B cell (primary cell): Measurements from ENCODE around the gene CDC37. TPM values are rescaled to one million over a fixed set of nuclear protein-coding genes. Genes with fewer than 3 reads are reported as not detected.

Experiments used
- ATAC-seq: fragments of 200-7000 bp; cut with Tn5 transposase; one replicate; pipeline ENCODE4 v1.10.0; 2021; ENCODE audit warnings: low read depth, mild to moderate bottlenecking, moderate number of reproducible peaks, moderate library complexity
- CTCF ChIA-PET: fragments of 350-600 bp; sonication (Branson Sonifier 250); formaldehyde crosslinking; loops from one replicate; lab custom pipeline; 2021; ENCODE audit warnings: antibody characterized with exemption, inconsistent platforms; lab: Charles Lee
- POLR2A ChIA-PET: fragments of 350-600 bp; sonication (Branson Sonifier 250); formaldehyde crosslinking; loops from one replicate; lab custom pipeline; 2021; ENCODE audit warnings: antibody characterized with exemption; lab: Charles Lee
- DNase-seq: peaks from one replicate; pipeline ENCODE4 v3.0.0; 2013
- H2AFZ ChIP-seq: 2 replicates; pipeline ENCODE4 v1.6.1; 2012; ENCODE audit warnings: mild to moderate bottlenecking, low read depth, low read length; ENCODE audit not compliant: insufficient read depth, poor library complexity, severe bottlenecking
- H3K27ac ChIP-seq, 2 donors: 1 replicate in 1 of 2; 2 replicates in 1 of 2; pipeline ENCODE4 v1.5.1; 2012 to 2013; ENCODE audit warnings: low read length in 2 of 2, mild to moderate bottlenecking in 2 of 2, moderate library complexity in 1 of 2
- H3K27me3 ChIP-seq, 4 experiments: fragments of 200-600 bp in 1 of 4; sonication (generic) in 1 of 4; replicated peaks in 1 of 4; 1 replicate in 2 of 4; 2 replicates in 2 of 4; pipeline versions ENCODE4 v1.6.1 to v1.7.0; 2013 to 2016; ENCODE audit warnings: low read length in 3 of 4, mild to moderate bottlenecking in 2 of 4, mixed read lengths in 1 of 4, moderate library complexity in 1 of 4; ENCODE audit not compliant: insufficient read depth in 4 of 4, control insufficient read depth in 3 of 4; ENCODE audit errors: control extremely low read depth in 1 of 4
- H3K36me3 ChIP-seq, 2 experiments: replicated peaks in 1 of 2; 1 replicate in 1 of 2; 2 replicates in 1 of 2; pipeline versions ENCODE4 v1.6.1 to v1.7.1; 2013; ENCODE audit warnings: low read length in 1 of 2; ENCODE audit not compliant: insufficient read depth in 2 of 2, control insufficient read depth in 1 of 2; ENCODE audit errors: control extremely low read depth in 1 of 2, extremely low read depth in 1 of 2
- H3K4me1 ChIP-seq, 2 donors: fragments of 200-600 bp in 1 of 2; sonication (generic) in 1 of 2; 1 replicate in 1 of 2; 2 replicates in 1 of 2; pipeline versions ENCODE4 v1.5.1 to v1.6.1; 2013 to 2017; ENCODE audit warnings: low read length in 2 of 2; ENCODE audit not compliant: control insufficient read depth in 2 of 2, insufficient read depth in 2 of 2
- H3K4me2 ChIP-seq: replicated peaks from 2 replicates; pipeline ENCODE3; 2012; ENCODE audit warnings: mild to moderate bottlenecking, low read depth, low read length; ENCODE audit not compliant: poor library complexity, severe bottlenecking
- H3K4me3 ChIP-seq, 5 experiments: fragments of 200-600 bp in 1 of 5; sonication (generic) in 1 of 5; 1 replicate in 3 of 5; 2 replicates in 2 of 5; pipeline versions ENCODE4 v1.5.1 to v1.7.0; 2011 to 2016; ENCODE audit warnings: low read length in 4 of 5, mild to moderate bottlenecking in 4 of 5, low read depth in 2 of 5, control low read depth in 1 of 5, moderate library complexity in 1 of 5; ENCODE audit not compliant: insufficient read depth in 1 of 5; ENCODE audit errors: control extremely low read depth in 1 of 5, extremely low read depth in 1 of 5
- H3K79me2 ChIP-seq: fragments of 200-600 bp; sonication (generic); one replicate; pipeline ENCODE4 v1.6.0; 2016; ENCODE audit warnings: low read length; ENCODE audit not compliant: control insufficient read depth, insufficient read depth
- H3K9ac ChIP-seq: fragments of 200-600 bp; sonication (generic); 2 replicates; pipeline ENCODE4 v1.6.1; 2017; ENCODE audit warnings: mild to moderate bottlenecking, low read length, moderate library complexity
- H3K9me3 ChIP-seq, 3 donors: one replicate each; pipeline versions ENCODE4 v1.6.1 to v1.7.1; 2013; ENCODE audit warnings: low read length in 2 of 3; ENCODE audit not compliant: control insufficient read depth in 2 of 3, insufficient read depth in 1 of 3; ENCODE audit errors: control extremely low read depth in 1 of 3
- H4K20me1 ChIP-seq: 2 replicates; pipeline ENCODE4 v1.6.0; 2012; ENCODE audit warnings: mild to moderate bottlenecking, low read length; ENCODE audit not compliant: insufficient read depth, control insufficient read depth, poor library complexity, severe bottlenecking
- H3K27ac Mint-ChIP-seq: one replicate; pipeline ENCODE4 v1.8.0; 2021; ENCODE audit warnings: mixed read lengths
- H3K27me3 Mint-ChIP-seq: one replicate; pipeline ENCODE4 v1.8.0; 2021; ENCODE audit warnings: mixed read lengths
- H3K4me1 Mint-ChIP-seq: one replicate; pipeline ENCODE4 v1.8.0; 2021; ENCODE audit warnings: mixed read lengths
- H3K4me3 Mint-ChIP-seq: one replicate; pipeline ENCODE4 v1.8.0; 2021; ENCODE audit warnings: mixed read lengths
- H3K9me3 Mint-ChIP-seq: one replicate; pipeline ENCODE4 v1.8.0; 2022; ENCODE audit warnings: mixed read lengths; ENCODE audit not compliant: insufficient read depth
- CTCF ChIP-seq: fragments of 200-600 bp; IDR thresholded peaks from one replicate; pipeline ENCODE4 v1.8.0; 2022; ENCODE audit warnings: antibody characterized with exemption, mild to moderate bottlenecking
- EZH2 ChIP-seq: IDR thresholded peaks from 2 replicates; pipeline ENCODE4 v1.6.1; 2012; ENCODE audit warnings: borderline replicate concordance, low read depth, mild to moderate bottlenecking, moderate library complexity, low read length; ENCODE audit not compliant: insufficient read depth, poor library complexity, severe bottlenecking
- WGBS: methylation state at CpG from one replicate; pipeline ENCODE4 v1.1.5; 2013; ENCODE audit warnings: missing lambda C conversion rate; ENCODE audit not compliant: insufficient coverage; 5-methylcytosine and 5-hydroxymethylcytosine counted together
- intact Hi-C: fragments of 100-400 bp; cut with micrococcal nuclease; formaldehyde crosslinking; loops from one replicate; pipeline ENCODE4 v1.10.0; 2022
- polyA plus RNA-seq: library from polyadenylated mRNA; depleted of rRNA; stranded (reverse); fragments of >200 nt; gene quantifications from 2 replicates; pipeline ENCODE4 v1.2.3, GENCODE V29; 2012
- total RNA-seq, 2 donors: library from RNA; stranded (reverse); fragments of 120-200 nt in 1 of 2; gene quantifications; 1 replicate in 1 of 2; 2 replicates in 1 of 2; pipeline versions ENCODE4 v1.2.3 to v1.2.4, GENCODE V29; 2013 to 2022

CDC37 gene
- total and polyA plus RNA-seq, 2 donors (not counting 1 experiment from before 2014, with no cell fraction given): 193 to 408 TPM

- Histone ChIP-seq H3K9ac (peak overlapping the region; percentile 40), H3K36me3 (no peaks in the 10 kb centered on the region), H4K20me1 (no peaks in the 10 kb centered on the region), H3K4me1 (peaks cover 43 to 49% of the 10 kb centered on the region in 2 donors), H3K9me3 (peaks cover 0 to 10% (median 0%) of the 10 kb centered on the region in 3 donors), H3K4me2 (peak overlapping the region; percentile 82), H3K79me2 (no peaks in the 10 kb centered on the region), H2AFZ (no peak overlapping the region), H3K27ac (no peak overlapping the region), H3K4me3 (peak overlapping the region in 3 of 5 experiments; percentile 29 to 60 (median 55)), H3K27me3 (peaks cover 0 to 25% (median 12%) of the 10 kb centered on the region in 4 experiments)
- H3K9me3 Mint-ChIP-seq: no peaks in the 10 kb centered on the region
- DNase-seq (no peak), ATAC-seq (no peak)
- CTCF ChIA-PET: interaction anchor here (0.5 to 2.2 kb wide), 3 partner anchors 16 to 183 kb away, joined by 3 to 15 read pairs (median 12); no protein-coding TSS in a partner anchor
- peaks cover 54% of the 10 kb centered on the region for H3K4me1 Mint-ChIP-seq
- peak overlapping the region; percentile 26 for H3K27ac Mint-ChIP-seq
- intact Hi-C loops: loop anchor here (1.0 kb wide), 1 partner anchor 29 kb away; the partner anchor contains the start of gene CDC37
- 100% methylated on average over 2 of the region's 2 CpGs for WGBS
- H3K27me3 Mint-ChIP-seq: peaks cover 13% of the 10 kb centered on the region
- peak overlapping the region; percentile 66 for H3K4me3 Mint-ChIP-seq
- POLR2A ChIA-PET: interaction anchor here (1.8 kb wide), 1 partner anchor 27 kb away, joined by 4 read pairs; no protein-coding TSS in a partner anchor
- TF ChIP-seq EZH2 (no peak), CTCF (no peak)
These were observed 29.4 kb upstream of the CDC37 start for GRCh38 chr19:10432736-10433130.
